ENCODE results near the gene PAOX. TPM values are rescaled to one million over a fixed set of nuclear protein-coding genes. Genes with fewer than 3 reads are reported as not detected.

Gene PAOX
- total RNA-seq, 3 donors from 2014 or later: 7.5 to 9.3 (median 8.3) TPM

DNA sequence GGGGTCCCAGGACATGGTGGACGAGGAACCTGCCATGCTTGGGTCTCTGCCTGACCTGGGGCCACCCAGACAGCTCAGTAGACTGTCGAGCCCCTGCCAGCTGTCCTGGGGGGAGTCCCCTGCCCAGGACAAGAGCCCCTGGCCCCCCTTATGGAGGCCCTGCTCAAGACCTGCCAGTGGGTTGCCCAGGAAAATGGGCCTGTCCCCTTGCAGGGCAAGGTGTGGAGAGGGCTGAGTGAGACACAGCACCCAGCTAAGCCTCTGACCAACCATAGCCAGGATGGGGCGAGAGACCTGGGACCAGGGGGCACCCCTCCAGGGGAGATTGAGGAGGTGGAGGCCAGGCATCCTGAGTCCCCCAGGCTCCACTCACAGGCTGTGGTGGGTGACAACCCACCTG lies 23.1 kb upstream of the PAOX start:
- Histone ChIP-seq H3K9me3 (no peaks in the 10 kb centered on the region), H3K4me3 (no peak overlapping the region), H3K4me1 (ENCODE audit: low read depth) (peaks cover 13% of the 10 kb centered on the region), H3K36me3 (ENCODE audit: low read depth) (no peaks in the 10 kb centered on the region)
- TF ChIP-seq, protein P1, sequence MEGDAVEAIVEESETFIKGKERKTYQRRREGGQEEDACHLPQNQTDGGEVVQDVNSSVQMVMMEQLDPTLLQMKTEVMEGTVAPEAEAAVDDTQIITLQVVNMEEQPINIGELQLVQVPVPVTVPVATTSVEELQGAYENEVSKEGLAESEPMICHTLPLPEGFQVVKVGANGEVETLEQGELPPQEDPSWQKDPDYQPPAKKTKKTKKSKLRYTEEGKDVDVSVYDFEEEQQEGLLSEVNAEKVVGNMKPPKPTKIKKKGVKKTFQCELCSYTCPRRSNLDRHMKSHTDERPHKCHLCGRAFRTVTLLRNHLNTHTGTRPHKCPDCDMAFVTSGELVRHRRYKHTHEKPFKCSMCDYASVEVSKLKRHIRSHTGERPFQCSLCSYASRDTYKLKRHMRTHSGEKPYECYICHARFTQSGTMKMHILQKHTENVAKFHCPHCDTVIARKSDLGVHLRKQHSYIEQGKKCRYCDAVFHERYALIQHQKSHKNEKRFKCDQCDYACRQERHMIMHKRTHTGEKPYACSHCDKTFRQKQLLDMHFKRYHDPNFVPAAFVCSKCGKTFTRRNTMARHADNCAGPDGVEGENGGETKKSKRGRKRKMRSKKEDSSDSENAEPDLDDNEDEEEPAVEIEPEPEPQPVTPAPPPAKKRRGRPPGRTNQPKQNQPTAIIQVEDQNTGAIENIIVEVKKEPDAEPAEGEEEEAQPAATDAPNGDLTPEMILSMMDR (IDR thresholded peaks at IDR 0.05): no peak
- ATAC-seq (no peak), DNase-seq (no peak)
- intact Hi-C loops (cut with DNase I, micrococcal nuclease): no loop called here

DNA sequence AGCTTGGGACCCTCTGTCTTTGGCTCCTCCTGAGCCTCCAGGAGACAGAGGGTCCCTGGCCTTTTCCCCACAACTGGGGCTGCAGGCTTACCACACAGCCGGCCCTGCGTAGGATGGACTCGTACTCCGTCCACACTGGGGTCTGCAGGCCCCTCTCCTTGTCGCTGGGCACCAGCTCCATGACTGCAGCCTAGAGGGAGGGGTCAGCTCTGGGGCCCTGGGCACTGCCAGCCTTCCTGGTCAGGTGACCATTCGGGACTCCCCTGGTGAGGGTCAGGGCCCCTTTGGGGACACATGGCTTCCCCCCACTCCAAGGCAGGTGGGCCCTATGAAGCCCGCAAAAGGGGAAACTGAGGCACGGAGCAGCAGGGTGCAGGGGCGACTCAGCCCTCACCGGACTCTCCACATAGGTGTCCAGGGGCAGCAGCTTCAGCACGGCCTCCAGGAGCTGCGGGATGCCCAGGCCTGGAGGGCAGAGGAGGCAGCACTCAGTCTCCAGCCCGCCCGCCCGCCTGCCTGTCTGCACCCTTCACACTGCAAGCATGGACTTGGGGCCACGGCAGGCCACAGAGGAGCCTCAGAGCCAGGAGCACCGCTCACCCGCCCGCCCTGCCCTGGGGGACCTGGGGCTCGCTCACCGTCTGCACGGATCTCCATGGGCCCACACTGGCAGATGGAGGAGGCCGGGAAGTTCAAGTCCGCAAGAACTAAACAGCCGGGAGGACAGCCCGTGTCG lies 22.3 kb upstream of the PAOX start:
- ATAC-seq: peak; percentile 1
- no peak for DNase-seq

DNA sequence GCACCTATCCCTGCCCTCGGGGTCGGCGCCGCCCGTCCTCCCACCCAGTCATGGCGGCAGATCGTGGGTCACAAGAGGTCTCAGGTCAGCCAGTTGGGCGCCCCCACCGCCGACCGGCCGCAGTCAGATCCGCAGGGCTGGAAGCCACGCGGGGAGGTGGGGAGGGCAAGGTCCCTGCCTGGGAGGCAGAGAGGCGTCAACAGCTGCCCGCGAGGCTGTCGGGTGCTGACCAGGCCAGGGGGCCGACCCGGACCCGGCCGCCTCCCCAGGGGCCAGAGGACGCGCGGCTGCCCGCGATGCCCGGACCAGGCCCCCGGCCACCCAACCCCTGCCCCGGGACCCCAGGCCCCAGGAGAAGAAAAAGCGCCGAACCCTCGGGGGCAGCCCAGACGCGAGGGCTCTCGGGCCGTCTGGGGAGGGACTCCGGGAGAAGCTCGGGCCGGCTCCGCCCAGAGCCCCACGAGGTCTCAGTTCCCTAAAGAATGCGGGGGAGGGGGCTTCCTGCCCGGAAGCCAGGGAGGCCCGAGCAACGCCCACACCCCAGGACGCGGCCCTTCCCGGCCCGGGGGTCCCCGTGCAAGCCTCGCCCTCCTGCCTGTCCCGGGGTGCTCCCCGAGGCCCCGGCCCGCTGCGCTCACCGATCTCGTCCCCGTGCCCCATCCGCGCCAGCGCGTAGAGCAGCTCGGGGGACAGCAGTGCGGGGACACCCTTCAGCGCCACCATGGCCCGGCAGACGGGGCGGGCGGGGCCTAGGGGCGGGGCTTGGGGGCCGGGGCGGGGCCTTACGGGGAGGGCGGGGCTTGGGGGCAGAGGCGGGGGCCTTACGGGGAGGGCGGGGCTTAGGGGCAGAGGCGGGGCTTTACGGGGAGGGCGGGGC lies 21.5 kb upstream of the PAOX start, which contains the start of gene FUOM:
FUOM (minus strand) TSS at position 735 of the 877 bp plus-strand sequence; CDS start at position 723, 12 bp downstream.
- peaks cover 13% of the 10 kb centered on the region for H3K4me1 ChIP-seq (ENCODE audit: low read depth)
- TF ChIP-seq, protein P1 (IDR thresholded peaks at IDR 0.05): no peak
- intact Hi-C loops (cut with DNase I, micrococcal nuclease): no loop called here

More for the DNA sequence above, 22.3 kb upstream of the PAOX start:
- H3K4me3 ChIP-seq: no peak overlapping the region
- intact Hi-C loops (cut with DNase I, micrococcal nuclease): no loop called here
- no peaks in the 10 kb centered on the region for H3K36me3 ChIP-seq (ENCODE audit: low read depth)
- H3K9me3 ChIP-seq: no peaks in the 10 kb centered on the region
- TF ChIP-seq, protein P1 (IDR thresholded peaks at IDR 0.05): no peak
- peaks cover 13% of the 10 kb centered on the region for H3K4me1 ChIP-seq (ENCODE audit: low read depth)

DNA sequence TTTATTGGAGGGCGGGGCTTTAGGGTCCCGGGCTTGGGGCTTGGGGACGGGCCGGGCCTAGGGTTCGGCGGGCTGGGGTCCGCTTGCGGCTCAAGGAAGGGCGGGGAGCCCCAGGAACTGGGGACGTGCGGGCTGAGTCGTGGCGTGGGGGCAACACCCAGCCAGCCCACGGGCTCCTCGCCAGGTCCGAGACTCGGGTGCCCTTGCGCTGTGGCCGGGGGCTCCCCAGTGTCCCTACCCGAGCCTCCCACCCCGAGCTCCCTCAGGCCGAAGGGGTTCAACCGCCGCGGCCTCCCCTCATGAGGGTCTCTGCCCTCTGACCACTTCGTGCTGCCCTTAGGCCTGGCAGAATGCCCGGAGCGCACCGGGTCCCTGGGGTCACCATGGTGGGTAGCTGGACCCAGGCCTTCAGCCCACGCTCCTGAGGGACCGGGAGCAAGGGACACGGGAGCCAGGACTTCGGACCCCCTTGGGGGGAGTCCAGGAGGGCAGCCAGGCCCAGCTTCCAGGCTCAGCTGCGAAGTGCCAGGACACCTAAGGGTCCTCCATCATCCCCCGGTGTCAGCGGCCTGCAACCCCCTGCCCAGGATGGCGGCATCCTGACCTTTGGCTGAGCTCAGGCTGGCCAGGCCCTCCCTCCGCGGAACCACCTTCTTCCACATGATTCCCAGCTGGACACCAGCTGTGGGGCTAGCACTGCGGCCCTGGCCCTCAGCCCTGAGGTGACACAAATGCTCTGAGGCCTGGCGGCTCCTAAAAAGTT lies 20.7 kb upstream of the PAOX start:
- Histone ChIP-seq H3K4me3 (no peak overlapping the region), H3K9me3 (no peaks in the 10 kb centered on the region), H3K36me3 (ENCODE audit: low read depth) (no peaks in the 10 kb centered on the region), H3K4me1 (ENCODE audit: low read depth) (peaks cover 13% of the 10 kb centered on the region)
- intact Hi-C loops (cut with DNase I, micrococcal nuclease): no loop called here
- no peak for ATAC-seq
- TF ChIP-seq, protein P1 (IDR thresholded peaks at IDR 0.05): no peak
- peak in 2 of 3 donors; percentile 71 to 82 for DNase-seq

More for the DNA sequence above, 21.5 kb upstream of the PAOX start, which contains the start of gene FUOM:
- ATAC-seq (peak; percentile 82), DNase-seq (peak; percentile 57 to 84 (median 78))
- Histone ChIP-seq H3K36me3 (ENCODE audit: low read depth) (no peaks in the 10 kb centered on the region), H3K4me3 (peak within 1 kb of the TSS; percentile 32), H3K9me3 (no peaks in the 10 kb centered on the region)

DNA sequence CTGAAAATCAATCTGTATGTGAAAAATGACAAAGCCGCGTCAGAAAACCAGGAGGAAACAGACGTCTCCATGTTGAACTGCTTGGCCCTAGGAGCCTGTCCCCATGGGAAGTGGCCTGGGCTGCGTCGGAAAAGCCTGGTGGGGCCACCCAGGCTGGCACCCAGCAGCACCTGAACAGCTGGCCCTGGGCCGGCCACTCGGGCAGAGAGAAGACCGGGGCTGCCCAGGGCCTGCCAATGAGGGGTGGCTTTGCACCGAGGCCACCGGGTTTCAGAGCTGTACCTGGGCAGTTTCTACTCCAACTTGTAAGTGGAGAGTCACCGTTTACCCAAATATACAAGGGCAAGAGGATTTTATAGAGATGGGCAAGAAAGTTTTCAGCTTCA lies 20.1 kb upstream of the PAOX start:
- Histone ChIP-seq H3K4me3 (no peak overlapping the region), H3K9me3 (no peaks in the 10 kb centered on the region), H3K4me1 (ENCODE audit: low read depth) (peaks cover 13% of the 10 kb centered on the region), H3K36me3 (ENCODE audit: low read depth) (no peaks in the 10 kb centered on the region)
- intact Hi-C loops (cut with DNase I, micrococcal nuclease): no loop called here
- peak in 1 of 3 donors; percentile 34 for DNase-seq
- no peak for ATAC-seq
- TF ChIP-seq, protein P1 (IDR thresholded peaks at IDR 0.05): no peak
